AG08395 (cell line): ENCODE data around the gene SIGLEC10.

Source experiments
- DNase-seq: peaks from one replicate; pipeline ENCODE4 v3.0.0; 2012; ENCODE audit warnings: mixed read lengths, low spot score

Gene SIGLEC10

DNA sequence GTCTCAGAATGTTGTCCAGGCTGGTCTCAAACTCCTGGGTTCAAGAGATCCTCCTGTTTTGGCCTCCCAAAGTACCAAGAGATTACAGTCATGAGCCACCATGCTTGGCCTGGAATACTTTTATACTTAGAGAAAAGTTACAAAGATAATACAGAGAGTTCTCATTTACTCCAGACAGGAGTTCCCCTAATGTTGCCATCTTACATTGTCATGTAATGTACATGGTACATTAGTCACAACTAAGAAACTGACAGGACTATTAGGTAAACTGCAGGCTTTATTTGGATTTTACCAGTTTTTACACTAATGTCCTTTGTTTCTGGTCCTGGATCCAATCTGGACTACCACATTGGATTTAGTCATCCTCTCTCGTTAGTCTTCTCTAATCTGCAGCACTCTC, 24.7 kb downstream of the SIGLEC10 start:
- DNase-seq, result no peak

- DNase-seq, result no peak
Observed at GRCh38 chr19:51391073-51391611, 26.3 kb downstream of the SIGLEC10 start.

DNA sequence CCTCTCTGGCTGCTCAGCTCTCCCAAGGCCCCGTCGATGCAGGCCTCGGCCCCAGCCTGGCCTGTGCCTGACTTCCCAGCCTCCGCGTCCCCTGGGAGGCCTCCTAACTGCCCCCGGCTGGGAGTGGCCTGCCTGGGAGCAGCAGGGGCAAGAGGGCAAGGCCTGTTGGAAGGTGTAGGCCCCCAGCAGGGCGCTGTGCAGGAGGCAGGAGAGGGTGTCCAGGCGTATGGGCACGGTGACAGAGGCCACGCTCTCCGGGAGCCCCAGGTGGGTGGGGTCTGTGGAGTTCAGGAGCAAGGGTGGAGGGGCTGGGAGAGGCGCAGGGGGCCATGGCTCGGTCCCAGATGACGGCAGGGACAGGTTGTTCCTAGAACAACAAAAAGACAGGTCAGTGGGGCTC, 28.3 kb downstream of the SIGLEC10 start:
- DNase-seq, result no peak

DNA sequence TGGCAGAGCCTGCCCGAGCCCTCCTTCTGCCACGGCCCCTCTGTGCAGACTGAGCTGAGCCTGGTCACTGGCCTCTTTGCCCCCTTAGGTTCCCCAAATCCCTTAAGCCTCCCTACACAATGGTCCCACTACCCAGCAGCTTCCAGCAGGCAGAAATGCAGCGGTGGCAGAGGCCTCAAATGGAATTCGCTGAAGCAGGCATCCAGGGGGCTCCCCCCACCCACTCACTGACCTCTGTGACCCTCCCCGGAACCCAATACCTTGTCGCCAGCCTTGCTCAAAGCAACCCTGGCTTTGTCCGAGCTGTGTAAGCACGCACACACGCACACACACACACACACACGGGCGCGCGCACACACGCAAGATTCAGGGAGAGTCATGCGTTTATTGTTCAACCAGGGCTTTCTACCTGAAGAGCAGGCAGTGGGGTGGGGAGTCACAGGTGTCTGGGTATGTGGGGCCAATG, 29.5 kb downstream of the SIGLEC10 start, which contains the start of gene LIM2:
LIM2 (minus strand) TSS at position 51 of the 466 bp plus-strand sequence. CDS start 531 bp downstream, outside the sequence.
- DNase-seq, result no peak

DNA sequence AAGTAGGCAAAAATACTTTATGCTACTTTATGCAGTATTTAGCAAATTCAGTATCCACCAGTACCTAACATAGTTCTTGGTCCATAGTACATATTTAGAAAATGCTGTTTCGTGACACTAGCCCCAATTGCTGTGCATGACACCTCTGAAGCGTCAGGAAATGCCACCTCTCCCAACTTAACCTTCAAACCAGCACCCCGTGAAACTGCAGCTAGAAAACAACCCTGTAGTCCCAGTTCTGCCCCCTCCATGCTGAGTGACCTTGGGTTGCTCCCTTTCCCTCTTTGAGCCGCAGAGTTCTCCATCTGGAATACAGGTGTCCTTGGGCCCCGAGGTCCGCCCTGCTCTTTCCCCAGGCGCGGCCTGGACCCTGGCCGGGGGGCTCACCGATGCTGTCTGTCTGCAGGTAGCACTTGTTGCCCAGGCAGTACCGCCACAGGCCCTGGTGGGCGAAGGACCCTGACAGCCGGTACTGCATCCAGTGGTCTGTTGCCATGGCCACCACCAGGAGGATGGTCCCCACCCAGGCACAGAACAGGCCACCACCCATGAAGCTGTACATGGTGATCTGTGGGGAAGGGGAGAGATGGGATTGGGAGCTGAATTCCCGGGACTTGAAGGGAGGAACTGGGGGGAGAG, 30.4 kb downstream of the SIGLEC10 start:
- DNase-seq, result no peak

- no peak for DNase-seq
Observed at GRCh38 chr19:51382004-51382403, 35.4 kb downstream of the SIGLEC10 start.

DNA sequence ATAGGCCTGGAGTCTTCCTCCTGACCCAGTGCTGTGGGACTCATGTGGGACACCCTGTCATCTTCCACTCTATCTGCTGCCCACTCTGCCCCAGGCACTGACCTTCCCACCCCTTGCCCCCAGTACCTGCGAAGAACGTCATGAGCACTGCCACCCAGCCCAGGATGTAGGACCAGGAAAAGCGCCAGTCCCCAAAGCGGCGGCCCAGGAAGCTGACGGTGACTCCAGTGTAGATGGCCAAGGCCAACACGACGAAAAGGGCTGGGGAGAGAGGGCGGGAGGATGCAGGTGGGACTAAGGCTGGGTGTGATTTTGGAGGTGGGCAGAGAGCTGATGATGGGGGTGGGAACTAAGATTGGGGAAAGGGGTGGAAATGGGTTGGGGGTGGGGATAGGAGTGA, 37.1 kb downstream of the SIGLEC10 start:
- DNase-seq, result no peak

DNA sequence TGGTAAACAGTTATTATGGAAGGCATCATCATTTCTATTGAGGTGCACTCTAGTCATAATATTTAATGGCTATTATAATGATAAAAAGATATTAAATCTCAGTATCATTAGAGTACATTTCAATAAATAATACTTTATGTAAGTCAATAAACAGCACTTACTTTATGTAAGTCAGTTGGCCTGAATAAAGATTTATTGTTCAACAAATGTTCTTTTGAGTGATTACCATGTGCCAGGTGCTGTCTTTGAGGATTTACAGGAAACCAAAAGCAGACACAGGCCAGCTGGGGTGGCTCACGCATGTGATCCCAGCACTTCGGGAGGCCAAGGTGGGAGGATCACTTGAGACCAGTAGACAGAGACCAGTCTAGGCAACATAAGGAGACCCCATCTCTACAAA, 40.0 kb downstream of the SIGLEC10 start:
- no peak for DNase-seq

- DNase-seq, result no peak
Observed at GRCh38 chr19:51375504-51376221, 41.8 kb downstream of the SIGLEC10 start.

DNA sequence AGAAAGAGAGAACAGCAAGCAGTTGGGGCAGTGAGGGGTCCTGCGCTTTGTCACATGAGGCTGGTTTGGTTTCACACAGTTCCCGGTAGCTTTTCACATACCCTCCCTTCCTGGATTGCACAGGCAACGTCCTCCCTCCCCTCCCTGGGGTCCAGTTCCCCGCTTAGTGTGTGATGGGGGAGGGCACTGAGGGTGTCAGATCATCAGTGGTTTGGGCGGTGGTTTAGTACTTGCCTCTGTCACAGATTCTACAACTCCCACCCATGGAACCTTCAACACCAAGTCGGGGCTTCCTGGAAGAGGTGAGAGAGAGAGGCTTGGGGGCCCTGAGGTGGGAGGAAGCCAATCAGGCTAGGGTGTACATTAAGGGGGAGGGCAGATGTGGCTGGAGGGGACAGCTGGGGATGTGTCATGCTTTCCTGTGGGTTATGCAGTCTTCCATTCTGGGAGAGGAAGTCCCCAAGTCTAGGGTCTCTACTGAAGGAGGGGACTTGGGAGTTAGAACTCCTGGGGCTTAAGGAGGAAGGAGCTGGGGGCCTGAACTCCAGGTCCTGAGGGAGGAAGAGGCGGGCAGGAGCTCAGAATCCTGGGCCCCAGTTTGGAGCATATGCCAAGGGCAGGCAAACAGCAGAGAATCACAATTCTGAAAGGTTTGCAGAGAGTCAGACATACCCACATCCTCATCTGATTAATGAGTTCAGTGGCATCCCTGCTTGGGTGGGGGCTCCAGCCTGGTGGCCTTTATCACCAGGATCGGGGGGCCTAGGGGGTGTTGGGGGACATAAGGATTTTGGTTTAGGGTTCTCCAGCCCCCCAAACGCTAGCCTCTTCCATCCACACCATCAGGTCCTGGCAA, 44.6 kb downstream of the SIGLEC10 start, which contains the start of gene NKG7:
NKG7 (minus strand) TSS at position 6 of the 856 bp plus-strand sequence. CDS start 119 bp downstream, outside the sequence.
- DNase-seq, result no peak

GRCh38 chr19:51372021-51372648, 45.3 kb downstream of the SIGLEC10 start:
- DNase-seq, result no peak

DNA sequence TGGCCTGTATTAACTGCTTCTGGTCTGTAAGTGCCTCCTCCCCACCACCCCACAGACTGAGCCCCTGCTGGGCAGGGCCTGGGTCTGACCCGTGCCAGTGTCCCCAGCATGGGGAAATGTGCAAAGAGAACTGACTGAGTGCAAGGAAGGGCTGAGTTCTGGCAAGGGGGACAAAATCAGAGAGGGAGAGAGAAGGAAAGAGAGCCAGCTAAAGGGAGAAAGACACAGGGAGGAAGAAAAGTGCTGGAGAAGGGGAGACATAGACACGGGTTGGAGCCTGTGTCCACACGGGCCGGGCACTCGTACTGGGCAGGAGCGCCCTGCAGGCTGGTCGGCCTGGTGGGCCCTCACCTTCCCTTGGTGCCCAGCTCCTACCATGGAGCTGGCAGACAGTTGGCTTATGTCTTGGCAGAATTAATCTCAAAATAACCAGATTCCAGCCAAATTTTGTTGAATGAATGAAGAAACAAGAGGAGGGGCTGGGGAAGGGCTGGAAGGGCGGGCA, 46.2 kb downstream of the SIGLEC10 start:
- DNase-seq, result no peak

DNA sequence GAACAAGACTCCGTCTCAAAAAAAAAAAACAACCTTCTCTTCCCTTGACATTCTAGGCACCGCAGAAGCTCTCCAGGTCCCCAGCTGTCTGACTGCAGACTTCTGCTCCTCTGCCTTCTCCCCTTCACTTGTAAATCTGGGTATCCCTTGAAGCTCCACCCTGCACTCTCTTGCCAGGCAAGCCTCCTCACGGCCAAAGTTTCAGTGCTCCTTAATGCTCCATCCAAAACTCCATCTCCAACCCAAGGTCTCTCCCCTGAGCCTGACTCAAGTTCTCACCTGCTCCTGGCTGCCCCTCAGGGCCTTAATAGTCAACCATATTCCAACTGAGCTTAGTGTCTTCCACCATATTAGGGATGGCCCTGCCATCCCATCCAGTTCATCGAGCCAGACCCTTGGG, 47.2 kb downstream of the SIGLEC10 start:
- no peak for DNase-seq

GRCh38 chr19:51368366-51369282, 48.8 kb downstream of the SIGLEC10 start, which contains the start of gene CLDND2:
Gene CLDND2 (minus strand): TSS chr19:51369003. CDS start chr19:51368577, 426 bp downstream.
- DNase-seq, result peak; percentile 17

DNA sequence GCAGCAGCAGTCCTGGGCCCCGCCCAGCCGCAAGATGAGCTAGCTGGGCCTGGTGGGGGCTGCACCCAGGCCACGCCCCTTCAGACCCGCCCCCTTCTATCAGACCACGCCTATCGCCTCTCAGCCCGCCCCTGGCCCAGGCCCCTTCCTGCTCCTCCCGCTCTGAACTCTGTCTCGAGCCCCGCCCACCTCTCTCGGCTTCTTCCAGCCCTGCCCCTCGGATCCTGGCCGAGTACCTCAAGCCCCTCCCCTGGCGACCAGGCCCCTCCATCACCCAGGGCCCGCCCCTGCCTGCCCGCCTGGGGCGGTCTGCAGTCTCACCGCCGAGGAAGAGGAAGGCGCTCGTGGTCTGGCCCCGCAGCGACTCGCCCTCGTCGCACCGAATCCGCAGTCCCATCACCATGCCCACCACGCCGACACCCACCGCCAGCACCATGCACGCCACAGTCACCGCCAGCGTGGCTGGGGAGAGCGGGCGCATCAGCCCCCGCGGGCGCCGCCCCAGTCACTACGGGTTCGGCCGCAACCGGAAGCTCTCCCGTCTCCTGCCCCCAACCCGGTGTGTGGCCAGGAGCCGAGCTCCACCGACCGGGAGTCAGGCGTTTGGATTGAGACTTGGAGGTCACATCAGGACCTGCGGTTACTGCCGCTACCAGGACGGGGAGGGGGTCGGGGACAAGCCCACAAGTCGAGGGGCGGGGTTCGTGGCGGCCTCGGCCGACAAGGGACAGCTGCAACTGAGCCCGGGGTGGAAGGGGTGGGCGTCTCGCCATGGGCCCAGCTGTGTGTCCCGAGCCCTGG, 49.7 kb downstream of the SIGLEC10 start:
- DNase-seq, result peak; percentile 99

DNA sequence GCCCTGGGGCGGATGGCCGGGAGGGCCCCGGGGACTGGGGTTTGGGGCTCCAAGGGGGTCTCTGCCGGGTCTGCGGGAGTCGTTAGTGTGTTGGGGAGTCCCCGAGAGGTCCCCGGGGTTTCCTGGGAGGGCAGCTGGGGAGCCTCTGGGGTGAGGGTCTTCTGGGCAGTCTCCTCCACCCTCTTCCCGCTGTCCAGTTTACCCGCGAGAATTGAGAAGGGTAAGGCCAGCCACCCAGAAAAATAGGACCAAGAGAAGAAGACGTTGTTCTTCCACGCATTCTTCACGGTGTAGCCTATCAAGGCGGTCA, 50.2 kb downstream of the SIGLEC10 start:
- no peak for DNase-seq

- DNase-seq, result peak; percentile 98
Observed at GRCh38 chr19:51366389-51367254, 50.8 kb downstream of the SIGLEC10 start.

DNA sequence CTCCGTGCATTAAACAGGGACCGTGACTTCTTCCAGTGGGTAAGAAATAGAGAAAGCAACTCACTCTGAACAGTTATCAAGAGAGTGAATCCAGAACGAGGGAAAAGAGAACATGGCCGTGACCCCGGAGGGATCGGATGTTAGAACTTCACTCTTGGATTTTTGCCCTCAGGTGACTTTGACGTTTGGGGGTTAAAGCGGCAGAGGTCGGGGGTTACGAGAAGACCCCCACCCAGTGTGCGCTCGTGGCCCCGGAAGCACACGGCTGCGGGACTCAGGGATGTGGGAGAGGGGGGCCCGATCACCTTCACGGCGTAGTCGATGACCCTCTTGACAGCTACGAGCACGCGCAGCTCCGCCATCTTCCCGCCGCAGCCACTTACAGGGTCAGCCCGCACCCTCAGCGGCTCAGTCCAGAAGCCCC, 51.5 kb downstream of the SIGLEC10 start, which contains the start of gene ETFB:
ETFB (minus strand) TSS at position 424 of the 424 bp plus-strand sequence; CDS start at position 362, 62 bp downstream.
- no peak for DNase-seq
